Endothelial cell of umbilical vein (primary cell): Measurements from ENCODE around the gene CXADR. TPM values are rescaled to one million over a fixed set of nuclear protein-coding genes. Genes with fewer than 3 reads are reported as not detected.

Experiments used
- BruUV-seq: library from RNA; stranded (reverse); fragments of 400-500 nt; replicated peaks from 2 replicates; lab custom pipeline; 2021; lab: Mats Ljungman, UMichigan
- CTCF ChIA-PET: fragments of 300-600, 350-600 bp; sonication (Branson Sonifier 250); formaldehyde crosslinking; loops from one replicate; lab custom pipeline; 2021; ENCODE audit warnings: antibody characterized with exemption, inconsistent platforms; lab: Charles Lee
- POLR2A ChIA-PET: fragments of 300-600, 350-600 bp; sonication (Branson Sonifier 250); formaldehyde crosslinking; loops from one replicate; lab custom pipeline; 2021; ENCODE audit warnings: antibody characterized with exemption, inconsistent platforms; lab: Charles Lee
- DNase-seq: peaks from one replicate; pipeline ENCODE4 v3.0.0-alpha.2; 2011; ENCODE audit warnings: low read depth, low spot score
- FAIRE-seq: peaks from 2 replicates; lab custom pipeline; 2011; peaks lifted over from hg19 to GRCh38; lab: Jason Lieb, UNC
- H2AFZ ChIP-seq: 2 replicates; pipeline ENCODE4 v1.6.0; 2012; ENCODE audit warnings: low read depth, low read length, control low read depth, inconsistent platforms
- H3K27ac ChIP-seq: 2 replicates; pipeline ENCODE4 v1.5.1; 2011; ENCODE audit warnings: low read depth, mild to moderate bottlenecking, control low read depth, low read length, moderate library complexity; ENCODE audit not compliant: insufficient read depth
- H3K27me3 ChIP-seq, 2 experiments: 2 replicates each; pipeline versions ENCODE4 v1.6.0 to v1.6.1; 2011; ENCODE audit warnings: low read length in 2 of 2, mixed read lengths in 1 of 2; ENCODE audit not compliant: control insufficient read depth in 2 of 2, insufficient read depth in 2 of 2
- H3K36me3 ChIP-seq, 2 experiments: 2 replicates in 1 of 2; 3 replicates in 1 of 2; pipeline ENCODE4 v1.5.1; 2011; ENCODE audit warnings: low read length in 2 of 2, mild to moderate bottlenecking in 1 of 2, moderate library complexity in 1 of 2; ENCODE audit not compliant: control insufficient read depth in 2 of 2, insufficient read depth in 2 of 2; ENCODE audit errors: extremely low read depth in 1 of 2
- H3K4me1 ChIP-seq: 3 replicates; pipeline ENCODE4 v1.5.1; 2011; ENCODE audit warnings: mild to moderate bottlenecking, low read length; ENCODE audit not compliant: control insufficient read depth, insufficient read depth; ENCODE audit errors: extremely low read depth
- H3K4me2 ChIP-seq: 2 replicates; pipeline ENCODE4 v1.6.1; 2011; ENCODE audit warnings: low read length, control low read depth, mixed read lengths; ENCODE audit not compliant: insufficient read depth
- H3K4me3 ChIP-seq, 3 experiments: fragments of 200-600 bp in 1 of 3; sonication (generic), shearing (Covaris generic) in 1 of 3; replicated peaks in 1 of 3; 2 replicates each; pipeline ENCODE4 v1.5.1; 2011 to 2016; ENCODE audit warnings: control low read depth in 3 of 3, low read length in 3 of 3, mild to moderate bottlenecking in 2 of 3, inconsistent platforms in 1 of 3, low read depth in 1 of 3, moderate library complexity in 1 of 3; ENCODE audit not compliant: insufficient read depth in 1 of 3
- H3K79me2 ChIP-seq: 2 replicates; pipeline ENCODE4 v1.6.0; 2012; ENCODE audit warnings: low read length, inconsistent platforms; ENCODE audit not compliant: control insufficient read depth, insufficient read depth
- H3K9ac ChIP-seq: replicated peaks from 2 replicates; pipeline ENCODE3; 2011; ENCODE audit warnings: low read length, control low read depth; ENCODE audit not compliant: insufficient read depth; ENCODE audit errors: extremely low read depth
- H3K9me1 ChIP-seq: replicated peaks from 3 replicates; pipeline ENCODE4 v1.6.0; 2011; ENCODE audit warnings: mild to moderate bottlenecking, low read length; ENCODE audit not compliant: control insufficient read depth, insufficient read depth; ENCODE audit errors: extremely low read depth
- H3K9me3 ChIP-seq: replicated peaks from 2 replicates; pipeline ENCODE4 v1.5.1; 2012; ENCODE audit warnings: low read length, inconsistent platforms; ENCODE audit not compliant: control insufficient read depth, insufficient read depth
- H4K20me1 ChIP-seq: replicated peaks from 2 replicates; pipeline ENCODE3; 2011; ENCODE audit warnings: mild to moderate bottlenecking, low read length; ENCODE audit not compliant: control insufficient read depth, insufficient read depth; ENCODE audit errors: extremely low read depth
- EZH2 ChIP-seq: IDR thresholded peaks from 2 replicates; pipeline ENCODE4 v1.6.1; 2012; ENCODE audit warnings: borderline replicate concordance, low read depth, mild to moderate bottlenecking, moderate library complexity, low read length, inconsistent platforms; ENCODE audit not compliant: severe bottlenecking
- FOS ChIP-seq: IDR thresholded peaks from 2 replicates; pipeline ENCODE4 v1.6.1; 2011; ENCODE audit warnings: mild to moderate bottlenecking, low read length, moderate library complexity, borderline replicate concordance; ENCODE audit not compliant: insufficient read depth
- GATA2 ChIP-seq: IDR thresholded peaks from 2 replicates; pipeline ENCODE4 v1.7.0; 2011; ENCODE audit warnings: low read depth, mild to moderate bottlenecking, moderate library complexity, mixed read lengths, low read length; ENCODE audit not compliant: insufficient read length, insufficient read depth
- JUN ChIP-seq: IDR thresholded peaks from 2 replicates; pipeline ENCODE4 v1.6.1; 2011; ENCODE audit warnings: borderline replicate concordance, low read depth; ENCODE audit not compliant: insufficient read length, insufficient read depth
- MYC ChIP-seq: IDR thresholded peaks from one replicate; pipeline ENCODE4 v1.6.1; 2011; ENCODE audit warnings: mild to moderate bottlenecking, low read depth, low read length
- POLR2A ChIP-seq: IDR thresholded peaks from 2 replicates; pipeline ENCODE4 v1.6.1; 2012; ENCODE audit warnings: low read depth, mild to moderate bottlenecking, control low read depth, low read length
- POLR2AphosphoS5 ChIP-seq: IDR thresholded peaks from 2 replicates; pipeline ENCODE4 v1.6.1; 2012; ENCODE audit warnings: low read depth, mild to moderate bottlenecking, control low read depth, low read length, moderate library complexity; ENCODE audit not compliant: insufficient read depth
- dilution Hi-C: fragments of 300-500 bp; cut with MboI; formaldehyde crosslinking; loops from one replicate; pipeline ENCODE4 v1.15.0; 2019; ENCODE audit warnings: low sequenced_read_pairs; ENCODE audit not compliant: extremely low pct_ligation_motif_present
- intact Hi-C: fragments of 100-400 bp; cut with micrococcal nuclease; formaldehyde crosslinking; loops from one replicate; pipeline ENCODE4 v1.10.0; 2022
- polyA plus RNA-seq, 4 experiments: library from polyadenylated mRNA; depleted of rRNA in 3 of 4; stranded (reverse) in 3 of 4; unstranded in 1 of 4; fragments of >200 nt; gene quantifications; 2 replicates each; pipeline versions ENCODE4 v1.2.1 to v1.2.3, GENCODE V29; 2011 to 2012; ENCODE audit warnings: missing spikeins in 1 of 4
- total RNA-seq: library from RNA; stranded (reverse); gene quantifications from 2 replicates; pipeline ENCODE4 v1.2.3, GENCODE V29; 2021
- TF ChIP-seq, protein P1 (sequence below), 2 donors: IDR thresholded peaks; 1 replicate in 1 of 2; 2 replicates in 1 of 2; pipeline ENCODE4 v1.5.1; 2011; ENCODE audit warnings: low read length in 2 of 2, mild to moderate bottlenecking in 2 of 2, moderate library complexity in 2 of 2, control low read depth in 1 of 2, inconsistent platforms in 1 of 2, low read depth in 1 of 2; ENCODE audit not compliant: insufficient read depth in 1 of 2; ENCODE audit errors: extremely low read depth in 1 of 2
- TF ChIP-seq, protein P2 (sequence below): IDR thresholded peaks from 2 replicates; pipeline ENCODE4 v1.6.1; 2011; ENCODE audit not compliant: insufficient read depth, insufficient read length

The CXADR gene
- total and polyA plus RNA-seq, 2 donors (not counting 3 experiments of a cell fraction or from before 2014, with no cell fraction given): 3.2 to 12.2 TPM

DNA sequence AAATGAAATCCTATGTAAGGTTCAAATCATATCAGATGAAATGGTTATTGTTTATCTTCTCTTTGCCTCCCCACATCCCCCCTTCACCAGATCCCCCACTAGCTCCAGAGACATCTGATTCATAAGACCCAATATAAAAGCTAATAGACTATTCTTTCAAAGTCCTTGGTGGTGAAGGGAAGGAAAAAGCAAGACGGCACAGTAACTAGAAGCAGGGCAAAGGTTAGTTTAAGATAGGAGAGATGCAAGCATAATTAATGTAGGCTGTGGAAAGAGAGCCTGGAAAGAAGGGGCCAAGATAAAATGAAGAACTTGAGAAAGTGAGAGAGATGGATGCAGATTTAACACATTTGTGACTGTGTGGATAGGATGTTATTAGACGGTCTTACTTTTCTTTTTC, 66.0 kb downstream of the CXADR start:
- CTCF ChIA-PET: interaction anchor here (7.9 kb wide), 1 partner anchor 190 kb away, joined by 441 read pairs; no protein-coding TSS in a partner anchor
- dilution Hi-C loops: no loop called here
- H3K9ac ChIP-seq: no peak overlapping the region

More for the DNA sequence above, 66.0 kb downstream of the CXADR start:
- Histone ChIP-seq H3K36me3 (no peaks in the 10 kb centered on the region), H3K27ac (no peak overlapping the region), H3K4me3 (no peak overlapping the region), H2AFZ (no peak overlapping the region), H3K4me1 (no peaks in the 10 kb centered on the region), H3K4me2 (no peak overlapping the region), H3K27me3 (peaks cover 2 to 3% of the 10 kb centered on the region in 2 experiments), H4K20me1 (no peaks in the 10 kb centered on the region), H3K9me3 (no peaks in the 10 kb centered on the region), H3K79me2 (no peaks in the 10 kb centered on the region), H3K9me1 (no peaks in the 10 kb centered on the region)
- TF ChIP-seq FOS (no peak), POLR2AphosphoS5 (no peak), GATA2 (no peak), JUN (no peak), EZH2 (no peak), MYC (no peak), POLR2A (no peak)
- TF ChIP-seq, protein P1, sequence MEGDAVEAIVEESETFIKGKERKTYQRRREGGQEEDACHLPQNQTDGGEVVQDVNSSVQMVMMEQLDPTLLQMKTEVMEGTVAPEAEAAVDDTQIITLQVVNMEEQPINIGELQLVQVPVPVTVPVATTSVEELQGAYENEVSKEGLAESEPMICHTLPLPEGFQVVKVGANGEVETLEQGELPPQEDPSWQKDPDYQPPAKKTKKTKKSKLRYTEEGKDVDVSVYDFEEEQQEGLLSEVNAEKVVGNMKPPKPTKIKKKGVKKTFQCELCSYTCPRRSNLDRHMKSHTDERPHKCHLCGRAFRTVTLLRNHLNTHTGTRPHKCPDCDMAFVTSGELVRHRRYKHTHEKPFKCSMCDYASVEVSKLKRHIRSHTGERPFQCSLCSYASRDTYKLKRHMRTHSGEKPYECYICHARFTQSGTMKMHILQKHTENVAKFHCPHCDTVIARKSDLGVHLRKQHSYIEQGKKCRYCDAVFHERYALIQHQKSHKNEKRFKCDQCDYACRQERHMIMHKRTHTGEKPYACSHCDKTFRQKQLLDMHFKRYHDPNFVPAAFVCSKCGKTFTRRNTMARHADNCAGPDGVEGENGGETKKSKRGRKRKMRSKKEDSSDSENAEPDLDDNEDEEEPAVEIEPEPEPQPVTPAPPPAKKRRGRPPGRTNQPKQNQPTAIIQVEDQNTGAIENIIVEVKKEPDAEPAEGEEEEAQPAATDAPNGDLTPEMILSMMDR (IDR thresholded peaks at IDR 0.05; ENCODE audit: extremely low read depth in 1 of 2, insufficient read depth in 1 of 2, low read depth in 1 of 2, low read length in 2 of 2): no peak
- TF ChIP-seq, protein P2, sequence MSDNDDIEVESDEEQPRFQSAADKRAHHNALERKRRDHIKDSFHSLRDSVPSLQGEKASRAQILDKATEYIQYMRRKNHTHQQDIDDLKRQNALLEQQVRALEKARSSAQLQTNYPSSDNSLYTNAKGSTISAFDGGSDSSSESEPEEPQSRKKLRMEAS: no peak
- POLR2A ChIA-PET: no interaction called here
- DNase-seq (no peak), FAIRE-seq (no peak)
- BruUV-seq: no TSS peak
- intact Hi-C loops: no loop called here
